Right lobe of liver (tissue), 4 donors: Measurements from ENCODE around the gene HOXA4.

Experiments used
- POLR2A ChIP-seq: fragments of 450-650 bp; IDR thresholded peaks from one replicate; pipeline ENCODE4 v1.6.1; 2017; ENCODE audit warnings: antibody characterized with exemption, mild to moderate bottlenecking
- TF ChIP-seq, protein P1 (sequence below), 4 donors: fragments of 200-600 bp in 3 of 4; fragments of 450-650 bp in 1 of 4; IDR thresholded peaks; one replicate each; pipeline versions ENCODE4 v1.5.1 to v1.8.0; 2016 to 2022; ENCODE audit warnings: antibody characterized with exemption in 4 of 4, mild to moderate bottlenecking in 2 of 4
- donor health status: DM: no; HTN: no; CAD: no.
- donor health status: DM: no; HTN: no; CAD: no.
- donor health status: DM: no; HTN: yes; CAD: no.

DNA sequence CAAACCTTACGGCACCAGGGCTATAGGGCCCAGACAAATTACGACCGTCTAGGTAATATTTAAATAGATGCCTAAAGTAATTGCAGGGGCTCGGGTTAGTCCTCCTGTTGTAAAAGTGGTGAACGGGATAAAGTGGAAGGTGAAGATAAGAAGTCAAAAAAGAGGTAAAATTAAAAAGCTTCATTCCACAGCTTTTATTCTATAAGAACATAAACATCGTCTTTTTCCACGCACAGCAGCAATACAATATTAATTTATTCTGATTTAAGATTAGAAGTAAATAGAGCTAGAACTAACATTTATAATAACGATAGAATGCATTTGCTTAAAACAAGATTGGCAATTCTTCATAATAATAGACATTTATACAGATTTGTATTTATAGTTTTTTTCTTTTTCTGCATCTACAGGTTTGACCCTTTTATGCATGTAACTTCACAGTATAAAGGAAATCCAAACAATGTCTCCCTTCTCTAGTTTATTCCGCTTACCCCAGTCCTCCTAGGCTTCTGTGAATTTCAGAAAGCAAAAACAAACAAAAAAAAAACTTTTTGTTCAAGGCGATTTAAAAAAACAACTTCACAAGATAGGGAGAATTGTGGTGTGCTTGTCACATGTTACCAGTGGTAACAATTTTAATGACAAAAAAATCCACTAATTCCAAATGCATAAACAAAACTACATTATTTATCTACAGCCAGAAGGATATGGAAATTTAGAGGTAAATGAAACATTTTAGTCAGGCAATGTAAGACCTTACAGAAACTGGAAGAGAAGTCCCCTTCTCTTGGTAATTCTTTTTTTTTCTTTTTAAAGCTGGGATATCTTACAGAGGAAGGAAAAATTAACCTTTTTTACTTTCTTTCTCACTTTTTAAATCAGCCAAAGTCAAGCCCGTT, 40.1 kb upstream of the HOXA4 start:
- TF ChIP-seq, protein P1, sequence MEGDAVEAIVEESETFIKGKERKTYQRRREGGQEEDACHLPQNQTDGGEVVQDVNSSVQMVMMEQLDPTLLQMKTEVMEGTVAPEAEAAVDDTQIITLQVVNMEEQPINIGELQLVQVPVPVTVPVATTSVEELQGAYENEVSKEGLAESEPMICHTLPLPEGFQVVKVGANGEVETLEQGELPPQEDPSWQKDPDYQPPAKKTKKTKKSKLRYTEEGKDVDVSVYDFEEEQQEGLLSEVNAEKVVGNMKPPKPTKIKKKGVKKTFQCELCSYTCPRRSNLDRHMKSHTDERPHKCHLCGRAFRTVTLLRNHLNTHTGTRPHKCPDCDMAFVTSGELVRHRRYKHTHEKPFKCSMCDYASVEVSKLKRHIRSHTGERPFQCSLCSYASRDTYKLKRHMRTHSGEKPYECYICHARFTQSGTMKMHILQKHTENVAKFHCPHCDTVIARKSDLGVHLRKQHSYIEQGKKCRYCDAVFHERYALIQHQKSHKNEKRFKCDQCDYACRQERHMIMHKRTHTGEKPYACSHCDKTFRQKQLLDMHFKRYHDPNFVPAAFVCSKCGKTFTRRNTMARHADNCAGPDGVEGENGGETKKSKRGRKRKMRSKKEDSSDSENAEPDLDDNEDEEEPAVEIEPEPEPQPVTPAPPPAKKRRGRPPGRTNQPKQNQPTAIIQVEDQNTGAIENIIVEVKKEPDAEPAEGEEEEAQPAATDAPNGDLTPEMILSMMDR (IDR thresholded peaks at IDR 0.05): no peak
- TF ChIP-seq POLR2A: no peak
